Measurements from ENCODE around the gene ARR3. TPM values are rescaled to one million over a fixed set of nuclear protein-coding genes. Genes with fewer than 3 reads are reported as not detected.

ARR3 gene
- total RNA-seq, 2 experiments from 2014 or later, result not detected

Other genes starting within 250 kb of the ARR3 start
- not detected for gene AWAT2, start 218.4 kb upstream of the ARR3 start, total RNA-seq
- gene OTUD6A, start 205.9 kb upstream of the ARR3 start, total RNA-seq, result not detected
- gene IGBP1, start 134.9 kb upstream of the ARR3 start, total RNA-seq, result 10 to 100 TPM; 48.7 to 50.8 TPM
- gene DGAT2L6, start 90.9 kb upstream of the ARR3 start, total RNA-seq, result not detected
- not detected for gene AWAT1, start 33.7 kb upstream of the ARR3 start, total RNA-seq
- gene P2RY4, start 8.1 kb upstream of the ARR3 start, total RNA-seq, result under 1 TPM in 1 of 2 experiments, not detected in 1; 0.22 TPM
- not detected for gene RAB41, start 13.8 kb downstream of the ARR3 start, total RNA-seq
- 10 to 100 TPM; 24.5 to 25.9 TPM for gene PDZD11, start 21.6 kb downstream of the ARR3 start, total RNA-seq
- 10 to 100 TPM; 27.1 to 29.6 TPM for gene KIF4A, start 21.8 kb downstream of the ARR3 start, total RNA-seq
- gene GDPD2, start 155.0 kb downstream of the ARR3 start, total RNA-seq, result not detected
- gene DLG3, start 176.5 kb downstream of the ARR3 start, total RNA-seq, result 10 to 100 TPM; 11.0 to 12.9 TPM